HL-60 (cell line): ENCODE measurements around the gene GLIPR1L1.

Source experiments
- GABPA ChIP-seq: IDR thresholded peaks from 2 replicates; pipeline ENCODE4 v1.6.1; 2012; ENCODE audit warnings: low read depth
- POLR2AphosphoS5 ChIP-seq: IDR thresholded peaks from 2 replicates; pipeline ENCODE4 v1.6.1; 2012; ENCODE audit warnings: low read depth
- REST ChIP-seq: IDR thresholded peaks from 2 replicates; pipeline ENCODE4 v1.6.1; 2012; ENCODE audit warnings: low read depth; ENCODE audit not compliant: insufficient replicate concordance
- TF ChIP-seq, protein P1 (sequence below): IDR thresholded peaks from one replicate; pipeline ENCODE4 v1.5.1; 2011; ENCODE audit warnings: low read length, control low read depth, inconsistent platforms; ENCODE audit not compliant: insufficient read depth

DNA sequence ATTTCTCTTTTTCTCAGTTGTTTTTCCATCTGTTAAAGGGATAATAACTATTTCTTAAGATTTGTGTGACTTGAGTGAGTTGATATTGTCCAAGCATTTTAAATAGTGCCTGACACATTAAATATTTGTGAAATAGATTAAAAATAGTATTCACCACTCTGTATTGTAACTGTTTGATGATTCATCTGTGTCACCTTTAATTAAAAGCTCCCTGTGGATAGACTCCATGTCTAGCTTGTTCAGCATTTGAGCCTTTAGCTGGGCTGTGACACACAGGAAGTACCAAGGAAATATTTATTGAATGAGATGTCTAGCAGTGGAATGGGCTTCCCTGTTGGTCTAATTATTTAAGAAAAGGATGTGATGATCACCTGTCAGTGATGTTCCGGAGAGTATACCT, 54.6 kb downstream of the GLIPR1L1 start:
- TF ChIP-seq POLR2AphosphoS5: no peak
- TF ChIP-seq, protein P1, sequence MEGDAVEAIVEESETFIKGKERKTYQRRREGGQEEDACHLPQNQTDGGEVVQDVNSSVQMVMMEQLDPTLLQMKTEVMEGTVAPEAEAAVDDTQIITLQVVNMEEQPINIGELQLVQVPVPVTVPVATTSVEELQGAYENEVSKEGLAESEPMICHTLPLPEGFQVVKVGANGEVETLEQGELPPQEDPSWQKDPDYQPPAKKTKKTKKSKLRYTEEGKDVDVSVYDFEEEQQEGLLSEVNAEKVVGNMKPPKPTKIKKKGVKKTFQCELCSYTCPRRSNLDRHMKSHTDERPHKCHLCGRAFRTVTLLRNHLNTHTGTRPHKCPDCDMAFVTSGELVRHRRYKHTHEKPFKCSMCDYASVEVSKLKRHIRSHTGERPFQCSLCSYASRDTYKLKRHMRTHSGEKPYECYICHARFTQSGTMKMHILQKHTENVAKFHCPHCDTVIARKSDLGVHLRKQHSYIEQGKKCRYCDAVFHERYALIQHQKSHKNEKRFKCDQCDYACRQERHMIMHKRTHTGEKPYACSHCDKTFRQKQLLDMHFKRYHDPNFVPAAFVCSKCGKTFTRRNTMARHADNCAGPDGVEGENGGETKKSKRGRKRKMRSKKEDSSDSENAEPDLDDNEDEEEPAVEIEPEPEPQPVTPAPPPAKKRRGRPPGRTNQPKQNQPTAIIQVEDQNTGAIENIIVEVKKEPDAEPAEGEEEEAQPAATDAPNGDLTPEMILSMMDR: no peak
- TF ChIP-seq GABPA: no peak
- TF ChIP-seq REST: no peak
